Mucosa of descending colon (tissue), 3 donors: ENCODE measurements around the gene GPS1. TPM values are rescaled to one million over a fixed set of nuclear protein-coding genes. Genes with fewer than 3 reads are reported as not detected.

ENCODE experiments used
- ATAC-seq: fragments of 200-7000 bp; cut with Tn5 transposase; one replicate; pipeline ENCODE4 v1.9.1; 2020; ENCODE audit warnings: mild to moderate bottlenecking, moderate library complexity
- DNase-seq, 3 donors: peaks; one replicate each; pipeline ENCODE4 v3.0.0-alpha.2; 2020
- H3K36me3 ChIP-seq: fragments of 200-600 bp; one replicate; pipeline ENCODE4 v1.8.0; 2021; ENCODE audit warnings: low read depth, mild to moderate bottlenecking
- H3K4me1 ChIP-seq: fragments of 200-600 bp; one replicate; pipeline ENCODE4 v1.8.0; 2021; ENCODE audit warnings: low read depth, mild to moderate bottlenecking
- H3K4me3 ChIP-seq: fragments of 200-600 bp; one replicate; pipeline ENCODE4 v1.8.0; 2021; ENCODE audit warnings: mild to moderate bottlenecking
- H3K9me3 ChIP-seq: fragments of 200-600 bp; one replicate; pipeline ENCODE4 v1.8.0; 2021; ENCODE audit warnings: mild to moderate bottlenecking
- intact Hi-C, 2 donors: fragments of 100-400 bp; cut with DNase I in 1 of 2; cut with micrococcal nuclease in 1 of 2; formaldehyde crosslinking; loops; one replicate each; pipeline versions ENCODE4 v1.11.0 to v1.11.1; 2022; cut with DNase I, micrococcal nuclease
- total RNA-seq, 3 donors: library from RNA; stranded (reverse); fragmentation: NEBNext Ultra II Directional in 2 of 3; extraction: Animal tissue kit (Norgen Biotek cat#: 25700) in 2 of 3; gene quantifications; one replicate each; pipeline versions ENCODE4 v1.2.1 to v1.2.4, GENCODE V29; 2021 to 2023
- TF ChIP-seq, protein P1 (sequence below): fragments of 200-600 bp; IDR thresholded peaks from one replicate; pipeline ENCODE4 v1.8.0; 2022; ENCODE audit warnings: antibody characterized with exemption, mild to moderate bottlenecking
- donor health status: DM: no; HTN: no; CAD: no; lungs with moderate emphysema.
- donor health status: DM: no; HTN: no; CAD: no.
- donor health status: DM: no; HTN: yes; CAD: no.

GPS1 gene
- total RNA-seq, 3 donors from 2014 or later, result 73.6 to 81.6 (median 80.4) TPM

DNA sequence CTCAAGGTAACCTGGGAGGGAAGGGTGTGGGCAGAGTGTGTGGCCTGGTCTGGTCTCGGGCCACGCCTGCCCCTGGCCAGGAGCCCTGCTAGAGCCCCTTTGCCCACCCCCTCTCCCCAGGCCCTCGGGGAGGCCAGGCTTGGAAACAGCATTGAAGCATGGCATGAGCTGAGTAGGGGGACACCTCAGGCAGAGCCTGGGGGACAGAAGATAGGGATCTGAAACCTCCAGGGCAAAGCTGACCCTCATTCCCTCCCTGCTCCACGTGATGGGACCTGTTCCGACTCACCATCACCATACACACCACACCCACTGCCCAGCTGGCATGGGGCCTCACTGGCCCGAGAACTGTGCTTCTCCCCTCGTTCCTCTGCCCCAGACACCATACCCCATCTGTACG lies 2.6 kb upstream of the GPS1 start:
- Histone ChIP-seq H3K36me3 (no peaks in the 10 kb centered on the region), H3K9me3 (no peaks in the 10 kb centered on the region), H3K4me1 (peaks cover 21% of the 10 kb centered on the region), H3K4me3 (no peak overlapping the region)
- DNase-seq (no peak), ATAC-seq (no peak)
- intact Hi-C loops, result no loop called here
- TF ChIP-seq, protein P1, sequence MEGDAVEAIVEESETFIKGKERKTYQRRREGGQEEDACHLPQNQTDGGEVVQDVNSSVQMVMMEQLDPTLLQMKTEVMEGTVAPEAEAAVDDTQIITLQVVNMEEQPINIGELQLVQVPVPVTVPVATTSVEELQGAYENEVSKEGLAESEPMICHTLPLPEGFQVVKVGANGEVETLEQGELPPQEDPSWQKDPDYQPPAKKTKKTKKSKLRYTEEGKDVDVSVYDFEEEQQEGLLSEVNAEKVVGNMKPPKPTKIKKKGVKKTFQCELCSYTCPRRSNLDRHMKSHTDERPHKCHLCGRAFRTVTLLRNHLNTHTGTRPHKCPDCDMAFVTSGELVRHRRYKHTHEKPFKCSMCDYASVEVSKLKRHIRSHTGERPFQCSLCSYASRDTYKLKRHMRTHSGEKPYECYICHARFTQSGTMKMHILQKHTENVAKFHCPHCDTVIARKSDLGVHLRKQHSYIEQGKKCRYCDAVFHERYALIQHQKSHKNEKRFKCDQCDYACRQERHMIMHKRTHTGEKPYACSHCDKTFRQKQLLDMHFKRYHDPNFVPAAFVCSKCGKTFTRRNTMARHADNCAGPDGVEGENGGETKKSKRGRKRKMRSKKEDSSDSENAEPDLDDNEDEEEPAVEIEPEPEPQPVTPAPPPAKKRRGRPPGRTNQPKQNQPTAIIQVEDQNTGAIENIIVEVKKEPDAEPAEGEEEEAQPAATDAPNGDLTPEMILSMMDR, result no peak

- TF ChIP-seq, protein P1, result no peak
- Histone ChIP-seq H3K4me3 (no peak overlapping the region), H3K36me3 (no peaks in the 10 kb centered on the region), H3K9me3 (no peaks in the 10 kb centered on the region), H3K4me1 (peaks cover 21% of the 10 kb centered on the region)
- DNase-seq (peak in 1 of 3 donors; percentile 42), ATAC-seq (no peak)
- intact Hi-C loops, result no loop called here
Observed at GRCh38 chr17:82049521-82049971, 2.2 kb upstream of the GPS1 start.

GRCh38 chr17:82050152-82050760 lies 1.4 kb upstream of the GPS1 start:
- TF ChIP-seq, protein P1, result no peak
- intact Hi-C loops, result no loop called here
- no peak overlapping the region for H3K4me3 ChIP-seq
- H3K36me3 ChIP-seq, result no peaks in the 10 kb centered on the region
- DNase-seq, result peak in 2 of 3 donors; percentile 31 to 46
- peaks cover 21% of the 10 kb centered on the region for H3K4me1 ChIP-seq
- no peaks in the 10 kb centered on the region for H3K9me3 ChIP-seq
- no peak for ATAC-seq

DNA sequence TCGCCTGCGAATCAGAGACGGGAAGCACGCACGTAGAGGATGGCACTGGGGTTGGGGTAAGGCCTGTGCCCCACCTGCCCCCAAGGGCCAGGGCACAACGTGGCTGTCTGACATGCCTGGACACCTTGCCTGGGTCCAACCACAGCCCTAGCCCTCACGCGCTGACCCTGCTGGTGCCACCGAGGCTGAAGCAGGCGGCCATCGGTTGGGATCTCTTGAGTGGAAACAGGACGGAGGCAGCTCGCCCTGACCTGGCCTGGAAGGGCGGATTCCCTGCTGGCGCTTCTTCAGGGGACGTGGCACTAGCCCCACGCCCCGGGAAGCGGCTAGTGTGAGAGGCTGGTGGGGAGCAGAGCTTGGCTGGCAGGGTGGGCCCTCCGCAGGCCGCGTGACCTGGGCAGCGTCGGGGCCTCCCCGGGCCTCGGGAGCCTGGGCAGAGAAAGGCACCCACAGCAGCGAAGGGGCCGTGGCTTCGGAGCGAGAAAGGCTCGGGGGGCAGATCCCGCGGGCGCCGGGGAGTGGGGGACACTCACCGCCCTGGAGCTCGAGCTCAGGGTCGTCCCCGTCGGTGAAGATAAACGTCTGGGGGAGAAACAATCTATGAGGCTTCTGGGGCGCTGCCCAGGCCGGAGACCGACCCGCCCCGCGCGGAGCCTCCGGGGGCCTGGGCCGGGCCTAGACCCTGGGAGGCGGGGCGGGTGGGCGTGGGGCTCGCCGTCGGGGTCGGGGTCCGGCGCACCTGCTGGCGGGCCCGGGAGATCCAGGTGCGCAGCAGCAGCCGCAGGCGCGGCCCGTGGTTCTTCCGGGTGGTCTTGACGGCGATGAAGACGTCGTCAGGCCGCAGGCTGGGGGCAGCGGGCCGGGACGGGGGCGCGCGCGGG lies 697 bp upstream of the GPS1 start:
- H3K4me1 ChIP-seq, result peaks cover 21% of the 10 kb centered on the region
- H3K36me3 ChIP-seq, result no peaks in the 10 kb centered on the region
- intact Hi-C loops, result no loop called here
- H3K9me3 ChIP-seq, result no peaks in the 10 kb centered on the region
- TF ChIP-seq, protein P1, result no peak
- ATAC-seq, result peak; percentile 6
- H3K4me3 ChIP-seq, result peak overlapping the region; percentile 73
- DNase-seq, result peak in 2 of 3 donors; percentile 45 to 62

DNA sequence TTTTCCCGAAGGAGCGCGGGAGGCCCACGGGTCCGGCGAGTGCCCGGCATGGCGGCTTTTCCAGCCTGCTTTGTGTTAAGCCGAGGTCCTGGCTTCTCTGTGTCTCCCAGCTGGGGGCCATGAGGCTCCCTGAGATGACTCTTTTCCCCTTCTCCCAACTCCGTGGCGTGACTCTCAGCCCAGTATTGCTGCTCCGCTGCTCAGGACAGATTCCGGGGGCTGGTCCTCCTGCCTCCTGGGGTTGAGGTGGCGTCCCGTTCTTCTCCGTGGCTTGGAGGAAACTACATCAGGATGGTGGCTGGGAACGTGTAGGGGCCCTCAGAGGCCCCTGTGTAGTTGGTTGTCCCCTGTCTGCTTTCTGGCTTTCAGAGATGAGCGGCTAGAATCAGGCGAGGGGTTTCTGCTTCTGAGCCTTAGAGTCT lies 951 bp downstream of the GPS1 start:
- Histone ChIP-seq H3K36me3 (no peaks in the 10 kb centered on the region), H3K9me3 (no peaks in the 10 kb centered on the region), H3K4me1 (peaks cover 21% of the 10 kb centered on the region), H3K4me3 (peak overlapping the region; percentile 73)
- no peak for ATAC-seq
- no peak for DNase-seq
- intact Hi-C loops, result no loop called here
- TF ChIP-seq, protein P1, result no peak
